Activated naive CD8-positive, alpha-beta T cell (primary cell): Measurements from ENCODE around the gene ASF1A.
"Not testable (repeated sequence)": the region's sequence is repeated elsewhere in the genome, so short reads cannot be mapped to it uniquely, and the experiment has no call there.

ENCODE experiments used
- H3K27ac Mint-ChIP-seq: one replicate; pipeline ENCODE4 v1.8.0; 2021; ENCODE audit warnings: mixed read lengths
- H3K27me3 Mint-ChIP-seq: one replicate; pipeline ENCODE4 v1.8.0; 2021; ENCODE audit warnings: mixed read lengths
- H3K36me3 Mint-ChIP-seq: one replicate; pipeline ENCODE4 v1.8.0; 2021; ENCODE audit warnings: mixed read lengths
- H3K4me1 Mint-ChIP-seq: one replicate; pipeline ENCODE4 v1.8.0; 2021; ENCODE audit warnings: low read depth, mixed read lengths
- H3K4me3 Mint-ChIP-seq: one replicate; pipeline ENCODE4 v1.8.0; 2021; ENCODE audit warnings: mild to moderate bottlenecking, mixed read lengths
- H3K9me3 Mint-ChIP-seq: one replicate; pipeline ENCODE4 v1.8.0; 2021; ENCODE audit warnings: low read depth, mixed read lengths

The ASF1A gene

DNA sequence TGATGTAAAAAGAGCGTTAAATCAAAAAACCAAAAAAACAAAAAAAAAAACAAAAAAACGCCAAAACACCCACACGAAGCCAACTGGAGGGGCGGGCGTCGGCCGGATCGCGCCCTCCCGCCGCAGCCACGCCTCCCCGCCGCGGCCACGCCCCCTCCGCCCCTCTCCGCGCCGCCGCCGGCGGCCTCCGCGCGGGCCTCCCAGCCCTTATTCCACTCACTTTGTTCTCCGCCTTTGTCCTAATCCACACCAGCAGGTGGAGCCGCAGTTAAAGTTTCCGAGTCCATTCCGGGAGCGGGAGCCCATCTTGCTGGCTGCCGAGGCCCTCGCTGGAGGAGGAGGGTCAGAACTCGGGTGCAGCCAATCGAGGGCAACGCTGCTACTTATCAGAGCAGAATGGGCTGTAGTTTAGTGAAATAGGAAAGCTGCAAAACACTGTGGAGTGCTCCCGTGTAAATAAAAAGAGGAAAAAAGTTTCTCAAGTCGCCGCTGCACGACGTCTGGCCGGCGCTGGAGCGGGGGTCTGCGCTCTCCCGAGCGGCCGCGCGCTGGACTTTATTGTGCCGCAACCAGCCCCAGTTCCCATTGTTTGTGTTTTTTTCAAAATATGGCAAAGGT lies at the start of gene ASF1A:
TSS of gene ASF1A (plus strand) at position 346 of the 618 bp plus-strand sequence. CDS start at position 608, 262 bp downstream.
- no peaks in the 10 kb centered on the region for H3K9me3 Mint-ChIP-seq

DNA sequence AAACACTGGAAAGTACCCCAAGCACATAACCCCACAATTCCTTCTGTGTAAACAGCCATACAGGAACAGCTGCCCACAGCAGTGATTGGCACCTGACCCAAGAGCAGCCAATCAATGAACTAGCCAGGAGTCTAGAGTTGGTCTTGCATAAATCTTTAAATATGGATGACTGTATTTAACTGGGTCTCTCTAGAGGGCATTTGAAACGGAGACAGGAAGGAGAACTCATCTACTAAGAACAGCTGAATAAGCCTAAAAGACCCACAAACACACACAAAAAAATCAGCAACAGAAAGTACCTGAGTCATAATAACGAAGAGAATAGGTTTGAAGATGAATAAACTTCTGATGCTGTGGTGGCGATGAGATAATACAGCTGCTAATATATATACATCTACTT lies 49.0 kb upstream of the ASF1A start:
- H3K36me3 Mint-ChIP-seq, result peaks cover 8% of the 10 kb centered on the region
- H3K4me3 Mint-ChIP-seq, result peak overlapping the region; percentile 34
- H3K9me3 Mint-ChIP-seq, result no peaks in the 10 kb centered on the region
- peak overlapping the region; percentile 61 for H3K27ac Mint-ChIP-seq
- H3K4me1 Mint-ChIP-seq, result peaks cover 24% of the 10 kb centered on the region
- no peaks in the 10 kb centered on the region for H3K27me3 Mint-ChIP-seq

More for the DNA sequence above, at the start of gene ASF1A:
- Mint-ChIP-seq H3K27me3 (no peaks in the 10 kb centered on the region), H3K36me3 (peaks cover 9% of the 10 kb centered on the region), H3K27ac (peak within 1 kb of the TSS; percentile 97), H3K4me3 (peak within 1 kb of the TSS; percentile 97), H3K4me1 (peaks cover 65% of the 10 kb centered on the region)

DNA sequence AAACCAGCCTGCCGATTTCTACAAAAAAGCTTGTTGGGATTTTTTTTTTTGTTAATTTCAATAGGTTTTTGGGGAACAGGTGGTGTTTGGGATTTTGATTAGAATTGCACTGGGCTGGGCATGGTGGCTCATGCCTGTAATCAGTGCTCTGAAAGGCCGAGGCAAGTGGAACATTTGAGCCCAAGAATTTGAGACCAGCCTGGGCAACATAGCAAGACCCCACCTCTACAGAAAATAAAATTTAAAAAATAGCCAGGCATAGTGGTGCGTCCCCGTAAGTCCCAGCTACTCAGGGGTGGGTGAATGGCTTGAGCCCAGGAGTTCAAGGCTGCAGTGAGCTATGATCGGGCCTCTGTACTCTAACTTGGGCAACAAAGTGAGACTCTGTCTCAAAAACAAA lies 40.5 kb upstream of the ASF1A start:
- no peaks in the 10 kb centered on the region for H3K9me3 Mint-ChIP-seq
- H3K27me3 Mint-ChIP-seq, result no peaks in the 10 kb centered on the region
- peaks cover 18% of the 10 kb centered on the region for H3K36me3 Mint-ChIP-seq
- no peak overlapping the region for H3K4me3 Mint-ChIP-seq
- H3K27ac Mint-ChIP-seq, result no peak overlapping the region
- peaks cover 16% of the 10 kb centered on the region for H3K4me1 Mint-ChIP-seq

DNA sequence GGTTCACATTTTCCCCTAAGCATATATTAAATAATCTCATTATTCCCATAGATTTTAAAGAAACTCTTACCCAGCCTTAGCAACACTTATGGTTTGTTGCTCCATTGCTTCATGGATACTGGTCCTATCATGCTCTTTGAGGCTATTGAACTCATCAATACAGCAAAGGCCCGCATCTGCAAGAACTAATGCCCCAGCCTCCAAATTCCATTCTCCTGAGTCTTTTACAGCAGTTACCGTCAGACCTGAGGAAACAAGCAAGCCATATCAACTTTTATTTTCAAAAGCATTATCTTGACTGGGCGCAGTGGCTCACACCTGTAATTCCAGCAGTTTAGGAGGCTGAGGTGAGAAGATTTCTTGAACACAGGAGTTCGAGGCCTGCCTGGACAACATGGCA lies 37.7 kb upstream of the ASF1A start:
- no peak overlapping the region for H3K4me3 Mint-ChIP-seq
- H3K36me3 Mint-ChIP-seq, result peaks cover 26% of the 10 kb centered on the region
- H3K27me3 Mint-ChIP-seq, result no peaks in the 10 kb centered on the region
- H3K27ac Mint-ChIP-seq, result no peak overlapping the region
- H3K4me1 Mint-ChIP-seq, result peaks cover 36% of the 10 kb centered on the region
- H3K9me3 Mint-ChIP-seq, result peaks cover 3% of the 10 kb centered on the region

DNA sequence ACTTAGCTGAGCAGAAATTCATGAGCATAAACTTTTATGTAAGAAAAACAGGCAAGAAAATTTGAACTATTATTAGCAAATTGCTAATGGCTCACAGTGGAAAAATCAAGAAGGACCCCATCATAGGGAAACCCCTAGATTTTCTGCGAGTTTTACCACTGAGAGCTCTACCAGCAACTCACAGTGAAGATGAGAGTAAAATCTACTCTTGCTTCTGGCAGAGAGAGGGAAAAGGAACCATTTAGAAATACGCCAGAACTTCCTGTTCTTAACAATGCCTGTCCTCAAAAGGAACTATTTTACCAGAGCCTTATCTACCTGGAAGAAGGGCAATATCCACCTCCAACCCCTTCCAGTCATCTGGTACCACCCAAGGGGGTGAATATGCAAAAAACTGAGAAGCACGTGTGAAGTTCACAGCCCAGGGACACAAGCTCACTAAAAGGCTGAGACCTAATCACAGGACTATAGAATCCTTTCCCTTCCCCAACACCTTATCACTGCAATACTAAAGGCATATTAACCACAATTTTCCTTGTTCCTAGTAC lies 34.4 kb upstream of the ASF1A start:
- peaks cover 59% of the 10 kb centered on the region for H3K4me1 Mint-ChIP-seq
- no peaks in the 10 kb centered on the region for H3K27me3 Mint-ChIP-seq
- peaks cover 21% of the 10 kb centered on the region for H3K36me3 Mint-ChIP-seq
- H3K27ac Mint-ChIP-seq, result no peak overlapping the region
- H3K4me3 Mint-ChIP-seq, result peak overlapping the region; percentile 14
- H3K9me3 Mint-ChIP-seq, result peaks cover 3% of the 10 kb centered on the region

DNA sequence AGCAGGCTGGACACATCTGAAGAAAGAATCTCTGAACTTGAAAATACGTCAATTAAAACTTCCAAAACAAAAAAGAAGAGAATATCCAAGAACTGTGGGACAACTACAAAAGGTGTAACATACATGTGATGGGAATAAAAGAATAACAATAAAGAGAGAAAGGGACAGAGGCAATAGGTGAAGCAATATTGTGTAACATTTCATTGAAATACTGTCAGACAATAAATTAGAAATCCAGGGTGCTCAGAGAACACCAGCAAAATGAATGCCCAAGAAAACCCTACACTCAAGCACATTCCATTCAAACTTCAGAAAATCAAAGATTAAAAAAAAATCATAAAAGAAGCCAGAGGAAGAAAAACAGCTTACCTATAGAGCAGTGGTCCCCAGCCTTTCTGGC lies 33.6 kb upstream of the ASF1A start:
- peaks cover 3% of the 10 kb centered on the region for H3K9me3 Mint-ChIP-seq
- no peak overlapping the region for H3K4me3 Mint-ChIP-seq
- H3K4me1 Mint-ChIP-seq, result peaks cover 66% of the 10 kb centered on the region
- peaks cover 21% of the 10 kb centered on the region for H3K36me3 Mint-ChIP-seq
- H3K27ac Mint-ChIP-seq, result no peak overlapping the region
- H3K27me3 Mint-ChIP-seq, result no peaks in the 10 kb centered on the region

DNA sequence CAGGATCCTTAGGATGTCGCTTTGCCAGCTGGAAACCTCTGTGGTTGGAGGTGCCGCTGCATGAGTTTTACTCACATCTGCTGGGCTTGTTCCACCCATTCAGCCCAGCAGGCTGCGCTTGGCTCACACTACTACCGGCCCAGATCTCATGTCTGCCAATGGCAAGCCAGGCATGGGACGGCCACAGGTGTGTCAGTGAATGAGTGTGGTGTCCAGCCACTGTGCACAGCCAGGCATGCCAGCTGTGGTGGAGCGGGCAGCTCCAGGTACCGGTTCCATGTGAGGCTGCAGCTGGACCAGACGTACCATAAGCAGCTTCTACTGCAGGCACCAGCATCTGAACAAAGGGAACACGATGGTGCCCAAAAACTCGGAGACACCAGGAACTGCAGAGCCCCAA lies 33.1 kb upstream of the ASF1A start:
- Mint-ChIP-seq H3K9me3 (peaks cover 3% of the 10 kb centered on the region), H3K4me1 (peaks cover 66% of the 10 kb centered on the region), H3K27ac (no peak overlapping the region), H3K27me3 (no peaks in the 10 kb centered on the region), H3K4me3 (no peak overlapping the region), H3K36me3 (peaks cover 21% of the 10 kb centered on the region)

DNA sequence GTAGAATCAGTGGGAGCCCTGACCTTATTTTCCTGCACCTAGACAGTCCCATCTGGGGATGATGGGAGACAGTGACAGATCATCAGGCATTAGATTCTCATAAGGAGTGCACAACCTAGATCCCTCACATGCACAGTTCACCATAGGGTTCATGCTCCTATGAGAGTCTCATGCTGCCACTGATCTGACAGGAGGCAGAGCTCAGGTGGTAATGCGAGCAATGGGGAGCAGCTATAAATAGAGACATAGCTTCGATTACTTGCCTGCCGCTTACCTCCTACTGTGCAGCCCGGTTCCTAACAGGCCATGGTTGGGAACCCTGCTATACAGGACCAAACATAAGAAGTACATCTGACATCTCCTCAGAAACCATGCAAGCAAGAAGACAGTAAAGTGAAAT lies 31.5 kb upstream of the ASF1A start:
- H3K4me3 Mint-ChIP-seq, result no peak overlapping the region
- H3K27me3 Mint-ChIP-seq, result no peaks in the 10 kb centered on the region
- peaks cover 70% of the 10 kb centered on the region for H3K4me1 Mint-ChIP-seq
- peaks cover 13% of the 10 kb centered on the region for H3K9me3 Mint-ChIP-seq
- peaks cover 26% of the 10 kb centered on the region for H3K36me3 Mint-ChIP-seq
- no peak overlapping the region for H3K27ac Mint-ChIP-seq

DNA sequence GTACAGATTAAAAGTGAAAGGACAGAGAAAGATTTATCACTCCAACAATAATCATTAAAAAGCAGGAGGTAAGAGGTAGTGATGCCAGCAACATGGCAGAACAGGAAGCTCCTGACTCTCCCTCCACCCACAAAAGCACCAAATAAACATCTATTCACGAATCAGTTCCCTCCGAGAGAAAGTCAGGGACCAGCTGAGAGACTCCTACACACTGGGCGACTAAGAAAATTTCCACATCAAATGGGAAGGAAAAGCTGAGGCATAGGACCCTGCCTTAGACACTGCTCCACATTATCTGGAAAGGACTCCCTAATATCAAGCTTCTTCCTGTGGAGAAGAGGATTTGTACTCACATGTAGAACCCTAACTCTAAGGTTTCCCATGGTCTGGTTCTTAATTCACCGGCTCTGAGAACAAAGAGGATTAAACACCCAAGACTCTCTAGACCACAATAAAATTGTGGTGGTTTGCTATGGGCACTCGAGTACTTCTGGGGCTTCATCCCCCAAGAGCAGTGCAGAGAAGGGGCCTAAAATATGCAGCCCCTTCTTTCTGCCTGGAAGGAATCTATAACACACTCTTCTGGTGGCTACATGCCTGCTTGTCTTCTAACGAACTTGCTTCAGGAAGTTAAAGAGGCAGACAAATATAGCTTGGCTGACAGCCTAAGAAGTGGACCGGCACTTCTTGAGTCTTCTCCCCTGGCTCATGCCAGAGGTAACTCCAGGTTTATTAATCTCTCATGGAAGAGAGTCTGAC lies 29.4 kb upstream of the ASF1A start:
- peak overlapping the region; percentile 87 for H3K27ac Mint-ChIP-seq
- peak overlapping the region; percentile 73 for H3K4me3 Mint-ChIP-seq
- peaks cover 28% of the 10 kb centered on the region for H3K36me3 Mint-ChIP-seq
- no peaks in the 10 kb centered on the region for H3K27me3 Mint-ChIP-seq
- peaks cover 13% of the 10 kb centered on the region for H3K9me3 Mint-ChIP-seq
- H3K4me1 Mint-ChIP-seq, result peaks cover 58% of the 10 kb centered on the region

DNA sequence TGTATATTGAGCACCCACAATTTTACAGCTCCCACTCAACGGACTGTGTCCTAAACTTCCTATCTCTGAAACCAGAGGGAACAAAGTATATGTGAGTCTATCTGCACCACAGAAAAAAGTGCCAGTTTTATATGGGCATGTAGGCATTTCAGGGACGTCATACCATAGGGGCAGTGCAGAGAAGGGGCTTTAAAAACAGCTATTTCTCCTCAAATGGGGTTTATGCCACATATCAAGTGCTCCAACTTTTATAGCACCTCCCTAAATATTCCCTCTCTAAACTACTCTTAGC lies 28.9 kb upstream of the ASF1A start:
- Mint-ChIP-seq H3K27me3 (no peaks in the 10 kb centered on the region), H3K9me3 (peaks cover 15% of the 10 kb centered on the region), H3K36me3 (peaks cover 31% of the 10 kb centered on the region), H3K4me3 (peak overlapping the region; percentile 73), H3K27ac (peak overlapping the region; percentile 87), H3K4me1 (peaks cover 58% of the 10 kb centered on the region)

DNA sequence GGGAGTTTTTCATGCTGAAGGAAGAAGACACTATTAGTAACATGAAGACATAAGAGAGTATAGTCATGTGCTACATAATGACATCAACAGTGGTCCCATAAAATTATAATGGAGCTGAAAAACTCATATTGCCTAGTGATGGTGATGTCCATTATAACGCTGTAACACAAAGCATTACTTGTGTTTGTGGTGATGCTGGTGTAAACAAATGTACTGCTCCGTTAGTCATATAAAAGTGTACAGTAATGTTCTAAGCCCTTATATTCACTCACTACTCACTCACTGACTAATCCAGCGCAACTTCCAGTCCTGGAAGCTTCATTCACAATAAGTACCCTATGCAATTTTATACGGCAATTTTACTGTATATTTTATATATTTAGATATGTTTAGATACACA lies 26.8 kb upstream of the ASF1A start:
- Mint-ChIP-seq H3K27ac (no peak overlapping the region), H3K27me3 (no peaks in the 10 kb centered on the region), H3K4me1 (peaks cover 66% of the 10 kb centered on the region), H3K4me3 (no peak overlapping the region), H3K36me3 (peaks cover 34% of the 10 kb centered on the region), H3K9me3 (peaks cover 20% of the 10 kb centered on the region)

DNA sequence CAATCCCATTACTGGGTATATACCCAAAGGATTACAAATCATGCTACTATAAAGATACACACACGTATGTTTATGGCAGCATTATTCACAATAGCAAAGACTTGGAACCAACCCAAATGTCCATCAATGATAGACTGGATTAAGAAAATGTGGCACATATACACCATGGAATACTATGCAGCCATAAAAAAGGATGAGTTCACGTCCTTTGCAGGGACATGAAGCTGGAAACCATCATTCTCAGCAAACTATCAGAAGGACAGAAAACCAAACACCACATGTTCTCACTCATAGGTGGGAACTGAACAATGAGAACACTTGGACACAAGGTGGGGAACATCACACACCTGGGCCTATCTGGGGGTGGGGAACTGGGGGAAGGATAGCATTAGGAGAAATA lies 25.1 kb upstream of the ASF1A start:
- Mint-ChIP-seq H3K9me3 (peaks cover 20% of the 10 kb centered on the region), H3K4me1 (peaks cover 60% of the 10 kb centered on the region), H3K36me3 (peaks cover 30% of the 10 kb centered on the region)
- not testable (repeated sequence) for H3K27me3 Mint-ChIP-seq, H3K27ac Mint-ChIP-seq, H3K4me3 Mint-ChIP-seq

DNA sequence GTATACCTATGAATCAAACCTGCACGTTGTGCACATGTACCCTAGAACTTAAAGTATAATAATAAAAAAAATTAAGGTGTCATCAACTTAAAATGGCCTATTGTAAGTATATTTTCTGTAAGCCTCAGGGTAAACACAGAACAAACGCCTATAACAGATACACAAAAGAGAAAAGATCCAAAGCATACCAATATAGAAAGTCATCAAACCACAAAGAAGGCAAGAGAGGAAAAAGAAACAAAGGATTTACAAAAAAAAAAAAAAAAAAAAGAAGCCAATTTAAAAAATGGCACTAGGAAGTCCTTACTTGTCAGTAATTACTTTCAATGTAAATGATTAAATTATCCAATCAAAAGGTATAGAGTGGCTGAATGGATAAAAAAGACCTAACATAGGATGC lies 24.6 kb upstream of the ASF1A start:
- Mint-ChIP-seq H3K9me3 (peaks cover 20% of the 10 kb centered on the region), H3K27me3 (no peaks in the 10 kb centered on the region), H3K4me3 (no peak overlapping the region), H3K36me3 (peaks cover 30% of the 10 kb centered on the region), H3K27ac (no peak overlapping the region), H3K4me1 (peaks cover 57% of the 10 kb centered on the region)

DNA sequence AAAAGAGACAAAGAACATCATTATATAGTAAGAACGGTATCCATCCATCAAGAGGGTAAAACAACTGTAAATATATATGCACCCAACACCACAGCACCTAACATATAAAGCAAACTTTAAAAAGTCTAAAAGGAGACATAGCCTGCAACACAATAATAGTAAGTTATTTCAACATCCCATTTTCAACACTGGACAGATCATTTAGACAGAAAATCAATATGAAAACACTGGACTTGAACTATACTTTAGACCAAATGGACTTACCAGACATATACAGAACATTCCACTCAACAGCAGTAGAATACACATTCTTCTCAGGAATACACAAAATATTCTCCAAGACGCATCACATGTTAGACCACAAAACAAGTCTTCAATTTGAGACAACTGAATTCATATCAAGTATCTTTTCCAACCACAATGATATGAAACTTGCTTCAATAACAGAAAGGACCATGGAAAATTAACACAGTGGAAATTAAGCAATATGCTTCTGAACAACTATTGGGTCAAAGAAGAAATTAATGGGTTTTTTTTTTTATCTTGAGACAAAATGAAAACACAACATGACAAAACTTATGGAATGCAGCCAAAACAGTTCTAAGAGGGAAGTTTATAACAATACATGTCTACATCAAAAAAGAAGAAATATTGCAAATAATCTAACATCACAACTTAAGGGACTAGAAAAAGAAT lies 23.9 kb upstream of the ASF1A start:
- Mint-ChIP-seq H3K4me1 (peaks cover 52% of the 10 kb centered on the region), H3K27me3 (no peaks in the 10 kb centered on the region), H3K9me3 (peaks cover 20% of the 10 kb centered on the region), H3K27ac (peak overlapping the region; percentile 42), H3K4me3 (no peak overlapping the region), H3K36me3 (peaks cover 30% of the 10 kb centered on the region)

DNA sequence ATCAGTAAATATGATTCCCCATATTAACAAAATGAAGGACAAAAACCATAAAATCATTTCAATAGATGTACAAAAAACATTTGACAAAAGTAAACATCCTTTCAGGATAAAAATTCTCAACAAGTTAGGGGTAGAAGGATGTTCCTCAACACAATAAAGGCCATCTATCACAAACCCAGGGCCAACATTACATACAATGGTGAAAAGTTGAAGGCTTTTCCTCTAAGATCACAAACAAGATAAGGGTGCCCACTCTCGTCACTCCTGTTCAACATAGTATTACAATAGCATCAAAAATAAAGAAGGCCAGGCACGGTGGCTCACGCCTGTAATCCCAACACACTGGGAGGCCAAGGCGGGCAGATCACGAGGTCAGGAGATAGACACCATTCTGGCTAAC lies 22.6 kb upstream of the ASF1A start:
- H3K4me1 Mint-ChIP-seq, result peaks cover 40% of the 10 kb centered on the region
- H3K27ac Mint-ChIP-seq, result no peak overlapping the region
- peaks cover 25% of the 10 kb centered on the region for H3K36me3 Mint-ChIP-seq
- H3K4me3 Mint-ChIP-seq, result no peak overlapping the region
- peaks cover 15% of the 10 kb centered on the region for H3K9me3 Mint-ChIP-seq
- H3K27me3 Mint-ChIP-seq, result no peaks in the 10 kb centered on the region
